Vagina (tissue), 2 donors: ENCODE results near the gene UFM1. TPM values are rescaled to one million over a fixed set of nuclear protein-coding genes. Genes with fewer than 3 reads are reported as not detected.

Source experiments
- DNase-seq, 2 donors: peaks; one replicate each; pipeline ENCODE4 v3.0.0-alpha.2; 2017; ENCODE audit errors: extremely low spot score in 2 of 2
- H3K27ac ChIP-seq: fragments of 200-600 bp; sonication (generic); one replicate; pipeline ENCODE4 v1.5.1; 2019
- H3K27me3 ChIP-seq: fragments of 200-600 bp; sonication (generic); one replicate; pipeline ENCODE4 v1.5.1; 2019
- H3K36me3 ChIP-seq, 2 donors: fragments of 200-600 bp; sonication (generic); one replicate each; pipeline ENCODE4 v1.5.1; 2017 to 2019
- H3K4me1 ChIP-seq: fragments of 200-600 bp; sonication (generic); one replicate; pipeline ENCODE4 v1.5.1; 2019
- H3K4me3 ChIP-seq, 2 donors: fragments of 200-600 bp; sonication (generic); 1 replicate in 1 of 2; 2 replicates in 1 of 2; pipeline ENCODE4 v1.5.1; 2016 to 2019
- H3K9me3 ChIP-seq: fragments of 200-600 bp; sonication (generic); one replicate; pipeline ENCODE4 v1.5.1; 2019
- POLR2A ChIP-seq, 2 donors: fragments of 450-650 bp; IDR thresholded peaks; one replicate each; pipeline ENCODE4 v1.6.1; 2017; ENCODE audit warnings: antibody characterized with exemption in 2 of 2, mild to moderate bottlenecking in 2 of 2, moderate library complexity in 2 of 2
- POLR2AphosphoS5 ChIP-seq, 2 donors: sonication (generic); formaldehyde crosslinking; IDR thresholded peaks; one replicate each; pipeline ENCODE4 v1.9.0; 2017; ENCODE audit warnings: antibody characterized with exemption in 2 of 2, mild to moderate bottlenecking in 2 of 2, low read depth in 1 of 2; ENCODE audit not compliant: insufficient read depth in 1 of 2
- intact Hi-C: fragments of 100-400 bp; cut with DNase I; formaldehyde crosslinking; loops from one replicate; pipeline ENCODE4 v1.15.1; 2023
- total RNA-seq: library from RNA; depleted of rRNA; stranded (reverse); fragments of >200 nt; gene quantifications from one replicate; pipeline ENCODE4 v1.2.3, GENCODE V29; 2016
- TF ChIP-seq, protein P1 (sequence below), 3 experiments: fragments of 450-650 bp in 2 of 3; fragments of 200-600 bp in 1 of 3; sonication (generic) in 1 of 3; IDR thresholded peaks; one replicate each; pipeline ENCODE4 v1.5.1; 2017 to 2019; ENCODE audit warnings: antibody characterized with exemption in 3 of 3, mild to moderate bottlenecking in 2 of 3, moderate library complexity in 2 of 3

UFM1 gene
- total RNA-seq, 1 donor from 2014 or later, result 54.5 TPM

DNA sequence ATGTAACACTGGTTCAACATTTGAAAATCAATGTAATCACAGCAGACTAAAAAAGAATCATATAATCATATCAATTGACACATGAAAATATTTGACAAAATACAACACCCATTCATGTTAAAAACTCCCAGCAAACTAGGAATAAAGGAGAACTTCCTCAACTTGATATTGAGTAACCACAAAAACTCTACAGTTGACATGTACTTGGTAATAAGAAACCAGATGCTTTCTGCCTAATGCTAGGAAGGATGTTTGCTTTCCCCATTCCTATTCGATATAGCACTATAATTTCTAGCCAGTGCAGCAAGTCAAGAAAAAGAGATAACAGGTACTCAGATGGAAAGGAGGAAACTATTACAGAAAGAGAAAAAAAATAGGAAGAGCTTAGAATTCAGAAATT is 26.9 kb downstream of the UFM1 start:
- no peak overlapping the region for H3K27ac ChIP-seq
- no peak for DNase-seq
- intact Hi-C loops, result no loop called here
- H3K27me3 ChIP-seq, result no peaks in the 10 kb centered on the region
- H3K9me3 ChIP-seq, result no peaks in the 10 kb centered on the region
- TF ChIP-seq, protein P1, sequence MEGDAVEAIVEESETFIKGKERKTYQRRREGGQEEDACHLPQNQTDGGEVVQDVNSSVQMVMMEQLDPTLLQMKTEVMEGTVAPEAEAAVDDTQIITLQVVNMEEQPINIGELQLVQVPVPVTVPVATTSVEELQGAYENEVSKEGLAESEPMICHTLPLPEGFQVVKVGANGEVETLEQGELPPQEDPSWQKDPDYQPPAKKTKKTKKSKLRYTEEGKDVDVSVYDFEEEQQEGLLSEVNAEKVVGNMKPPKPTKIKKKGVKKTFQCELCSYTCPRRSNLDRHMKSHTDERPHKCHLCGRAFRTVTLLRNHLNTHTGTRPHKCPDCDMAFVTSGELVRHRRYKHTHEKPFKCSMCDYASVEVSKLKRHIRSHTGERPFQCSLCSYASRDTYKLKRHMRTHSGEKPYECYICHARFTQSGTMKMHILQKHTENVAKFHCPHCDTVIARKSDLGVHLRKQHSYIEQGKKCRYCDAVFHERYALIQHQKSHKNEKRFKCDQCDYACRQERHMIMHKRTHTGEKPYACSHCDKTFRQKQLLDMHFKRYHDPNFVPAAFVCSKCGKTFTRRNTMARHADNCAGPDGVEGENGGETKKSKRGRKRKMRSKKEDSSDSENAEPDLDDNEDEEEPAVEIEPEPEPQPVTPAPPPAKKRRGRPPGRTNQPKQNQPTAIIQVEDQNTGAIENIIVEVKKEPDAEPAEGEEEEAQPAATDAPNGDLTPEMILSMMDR (IDR thresholded peaks at IDR 0.05), result no peak
- no peak for TF ChIP-seq POLR2AphosphoS5 (IDR thresholded peaks at IDR 0.05; ENCODE audit: insufficient read depth in 1 of 2, low read depth in 1 of 2)
- TF ChIP-seq POLR2A (IDR thresholded peaks at IDR 0.05), result no peak
- no peaks in the 10 kb centered on the region for H3K4me1 ChIP-seq
- no peak overlapping the region for H3K4me3 ChIP-seq
- H3K36me3 ChIP-seq, result no peaks in the 10 kb centered on the region

- Histone ChIP-seq H3K27ac (no peak overlapping the region), H3K36me3 (no peaks in the 10 kb centered on the region), H3K4me1 (no peaks in the 10 kb centered on the region), H3K27me3 (no peaks in the 10 kb centered on the region), H3K4me3 (no peak overlapping the region), H3K9me3 (no peaks in the 10 kb centered on the region)
- no peak for DNase-seq
- TF ChIP-seq POLR2AphosphoS5 (IDR thresholded peaks at IDR 0.05; ENCODE audit: insufficient read depth in 1 of 2, low read depth in 1 of 2) (no peak), POLR2A (IDR thresholded peaks at IDR 0.05) (no peak)
- TF ChIP-seq, protein P1 (IDR thresholded peaks at IDR 0.05), result no peak
- intact Hi-C loops, result no loop called here
Measured at GRCh38 chr13:38381890-38382289, 32.2 kb downstream of the UFM1 start.

DNA sequence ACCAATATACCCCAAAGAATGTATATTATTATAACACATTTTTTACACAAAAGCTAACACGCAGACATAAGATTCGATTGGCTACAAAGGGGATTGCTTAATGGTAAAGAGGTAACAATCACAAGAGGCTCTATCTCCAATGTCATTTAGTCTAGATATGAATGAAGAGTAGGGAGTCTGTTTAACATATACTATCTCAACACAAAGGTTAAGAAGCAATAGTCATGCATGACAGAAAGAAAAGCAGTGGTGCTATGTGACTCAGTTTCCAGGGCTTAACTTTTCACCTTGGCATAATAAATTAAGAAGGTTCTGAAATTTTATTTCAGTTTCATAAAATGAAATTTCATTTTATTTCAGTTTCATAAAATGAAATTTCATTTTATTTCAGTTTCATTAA is 33.3 kb downstream of the UFM1 start:
- H3K27me3 ChIP-seq, result no peaks in the 10 kb centered on the region
- TF ChIP-seq POLR2A (IDR thresholded peaks at IDR 0.05), result no peak
- TF ChIP-seq, protein P1 (IDR thresholded peaks at IDR 0.05), result no peak
- TF ChIP-seq POLR2AphosphoS5 (IDR thresholded peaks at IDR 0.05; ENCODE audit: insufficient read depth in 1 of 2, low read depth in 1 of 2), result no peak
- no peak overlapping the region for H3K4me3 ChIP-seq
- H3K36me3 ChIP-seq, result no peaks in the 10 kb centered on the region
- no peaks in the 10 kb centered on the region for H3K9me3 ChIP-seq
- no peak overlapping the region for H3K27ac ChIP-seq
- H3K4me1 ChIP-seq, result no peaks in the 10 kb centered on the region
- intact Hi-C loops, result no loop called here
- DNase-seq, result no peak

- H3K36me3 ChIP-seq, result no peaks in the 10 kb centered on the region
- no peaks in the 10 kb centered on the region for H3K4me1 ChIP-seq
- no peak for TF ChIP-seq POLR2A (IDR thresholded peaks at IDR 0.05)
- TF ChIP-seq POLR2AphosphoS5 (IDR thresholded peaks at IDR 0.05; ENCODE audit: insufficient read depth in 1 of 2, low read depth in 1 of 2), result no peak
- TF ChIP-seq, protein P1 (IDR thresholded peaks at IDR 0.05), result no peak
- no peak overlapping the region for H3K27ac ChIP-seq
- H3K4me3 ChIP-seq, result no peak overlapping the region
- no peaks in the 10 kb centered on the region for H3K27me3 ChIP-seq
- intact Hi-C loops, result no loop called here
- no peaks in the 10 kb centered on the region for H3K9me3 ChIP-seq
- DNase-seq, result no peak
Measured at GRCh38 chr13:38384171-38384570, 34.5 kb downstream of the UFM1 start.

DNA sequence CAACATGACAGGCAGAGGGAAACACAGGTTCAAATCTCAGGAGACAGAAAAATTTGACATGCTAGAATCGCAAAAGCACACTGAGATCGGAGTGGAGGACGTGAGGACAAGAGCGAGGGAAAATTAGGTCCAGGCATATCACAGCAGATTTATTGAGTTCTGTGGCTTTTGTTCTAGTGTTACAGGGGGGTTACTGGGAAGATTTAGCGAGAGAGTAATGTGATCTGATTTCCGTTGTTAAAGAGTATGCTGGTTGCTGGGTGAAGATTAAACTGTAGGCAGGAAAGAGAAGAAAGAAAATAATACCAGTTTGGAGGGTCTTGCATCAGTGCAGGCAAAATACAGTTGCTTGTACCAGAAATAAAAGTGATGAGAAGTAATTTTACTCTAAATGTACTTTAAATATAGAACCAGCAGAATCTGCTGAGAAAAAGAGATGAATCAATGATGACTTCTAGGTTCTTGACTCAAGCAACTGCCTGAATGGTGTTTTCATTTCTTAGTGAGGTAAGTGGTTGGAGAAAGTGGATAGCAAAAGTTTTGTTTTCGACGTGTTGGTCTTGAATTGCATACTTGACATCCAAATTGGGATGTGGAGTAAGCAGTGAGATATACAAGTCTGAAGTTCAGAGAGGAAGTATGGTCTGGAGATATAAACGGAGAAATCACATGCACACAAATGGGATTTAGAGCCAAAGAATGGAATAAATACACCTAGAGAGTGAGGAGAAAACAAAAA is 35.7 kb downstream of the UFM1 start:
- intact Hi-C loops, result no loop called here

More for the DNA sequence above, 35.7 kb downstream of the UFM1 start:
- DNase-seq, result no peak
- Histone ChIP-seq H3K4me1 (no peaks in the 10 kb centered on the region), H3K27ac (no peak overlapping the region), H3K36me3 (no peaks in the 10 kb centered on the region), H3K9me3 (no peaks in the 10 kb centered on the region), H3K4me3 (no peak overlapping the region), H3K27me3 (no peaks in the 10 kb centered on the region)
- TF ChIP-seq POLR2A (IDR thresholded peaks at IDR 0.05) (no peak), POLR2AphosphoS5 (IDR thresholded peaks at IDR 0.05; ENCODE audit: insufficient read depth in 1 of 2, low read depth in 1 of 2) (no peak)
- TF ChIP-seq, protein P1 (IDR thresholded peaks at IDR 0.05), result no peak
